GM12878 (cell line): ENCODE data around the gene CPEB1.

Experiments
- CBX5 ChIP-seq: sonication (generic); IDR thresholded peaks from 2 replicates; pipeline ENCODE4 v1.6.1; 2016; ENCODE audit warnings: low read depth, moderate library complexity, mild to moderate bottlenecking, inconsistent platforms
- CREB1 ChIP-seq: IDR thresholded peaks from 2 replicates; pipeline ENCODE4 v1.6.1; 2012; ENCODE audit warnings: low read depth, mild to moderate bottlenecking, inconsistent platforms
- EP300 ChIP-seq, 2 experiments: fragments of 150-350 bp in 1 of 2; IDR thresholded peaks; 2 replicates each; pipeline ENCODE4 v1.6.1; 2011 to 2012; ENCODE audit warnings: low read depth in 2 of 2, low read length in 2 of 2, borderline replicate concordance in 1 of 2, improper control_type of control experiment in 1 of 2, inconsistent platforms in 1 of 2; ENCODE audit not compliant: control insufficient read depth in 1 of 2
- MXI1 ChIP-seq: fragments of 150-350 bp; IDR thresholded peaks from 2 replicates; pipeline ENCODE4 v1.6.1; 2011; ENCODE audit warnings: low read depth, mild to moderate bottlenecking, inconsistent platforms, low read length, improper control_type of control experiment
- NRF1 ChIP-seq: conservative IDR thresholded peaks from 2 replicates; pipeline ENCODE4 v1.6.1; 2011; ENCODE audit warnings: mild to moderate bottlenecking, low read depth, low read length, improper control_type of control experiment
- PAX8 ChIP-seq: fragments of 450-650 bp; IDR thresholded peaks from 2 replicates; pipeline ENCODE4 v1.6.1; 2017; ENCODE audit warnings: mild to moderate bottlenecking, moderate library complexity
- POLR2A ChIP-seq: IDR thresholded peaks from 2 replicates; pipeline ENCODE4 v1.6.1; 2011; ENCODE audit warnings: low read depth, mild to moderate bottlenecking, low read length
- POLR2AphosphoS5 ChIP-seq: IDR thresholded peaks from 2 replicates; pipeline ENCODE4 v1.6.1; 2011; ENCODE audit warnings: mild to moderate bottlenecking, low read length, inconsistent platforms
- SMARCA5 ChIP-seq: fragments of 450-650 bp; IDR thresholded peaks from 2 replicates; pipeline ENCODE4 v1.6.1; 2017; ENCODE audit warnings: mild to moderate bottlenecking
- SPI1 ChIP-seq: IDR thresholded peaks from 2 replicates; pipeline ENCODE4 v1.6.1; 2011; ENCODE audit warnings: low read depth, mild to moderate bottlenecking, low read length, moderate library complexity, borderline replicate concordance; ENCODE audit not compliant: insufficient read depth
- YY1 ChIP-seq: IDR thresholded peaks from 2 replicates; pipeline ENCODE4 v1.6.1; 2011; ENCODE audit warnings: low read depth, mild to moderate bottlenecking, low read length
- ZNF274 ChIP-seq: IDR thresholded peaks from one replicate; pipeline ENCODE4 v1.8.0; 2011; ENCODE audit not compliant: insufficient read length, insufficient read depth
- TF ChIP-seq, protein P1 (sequence below): IDR thresholded peaks from 2 replicates; pipeline ENCODE4 v1.6.1; 2012; ENCODE audit warnings: low read depth, low read length, improper control_type of control experiment

DNA sequence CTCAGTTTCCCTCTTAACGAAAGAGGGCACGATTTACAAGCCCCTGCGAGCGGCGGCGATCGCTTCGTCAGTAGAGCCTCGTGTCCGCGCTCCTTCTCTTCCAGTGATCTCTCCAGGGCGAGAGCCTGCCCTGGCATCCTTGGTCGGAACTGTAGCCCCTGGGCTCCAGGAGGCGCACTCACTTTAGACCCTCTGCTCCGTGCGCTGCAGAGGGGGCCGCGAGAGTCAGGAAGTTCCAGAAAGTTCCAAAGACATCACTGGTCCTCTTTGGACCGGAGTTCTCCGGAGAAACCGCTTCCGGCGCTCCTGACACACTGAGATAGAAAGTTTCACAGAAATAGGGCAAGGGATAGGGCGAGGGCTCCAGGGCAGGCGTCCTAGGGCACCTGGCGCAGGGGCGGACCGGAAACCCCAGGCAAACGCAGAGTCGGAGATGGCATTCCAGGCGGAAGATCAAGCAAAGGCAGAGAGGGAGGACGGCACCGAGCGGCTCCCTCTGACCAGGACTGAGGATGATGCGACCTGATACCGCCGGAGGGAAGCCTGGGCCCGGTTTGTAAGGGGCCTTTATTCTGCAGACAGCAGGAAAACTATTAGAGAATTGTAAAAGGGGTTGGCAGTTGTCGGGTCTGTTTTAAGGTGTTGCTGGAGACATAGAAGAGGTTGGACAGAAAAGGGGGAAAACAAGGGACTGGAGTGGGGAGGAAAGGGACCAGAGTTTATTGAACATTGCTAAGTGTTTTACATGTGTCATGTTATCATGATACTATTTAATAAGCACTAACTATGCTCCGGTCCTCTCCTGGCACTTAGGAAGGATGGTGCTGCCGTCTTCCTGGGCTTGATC, 1.3 kb upstream of the CPEB1 start:
- TF ChIP-seq CREB1 (no peak), POLR2AphosphoS5 (no peak), CBX5 (no peak), SMARCA5 (no peak), YY1 (no peak), ZNF274 (no peak), POLR2A (no peak), NRF1 (no peak), SPI1 (no peak), PAX8 (no peak), MXI1 (no peak), EP300 (IDR thresholded peaks at IDR 0.05; ENCODE audit: borderline replicate concordance in 1 of 2, control insufficient read depth in 1 of 2, low read depth in 2 of 2, low read length in 2 of 2) (no peak)
- TF ChIP-seq, protein P1, sequence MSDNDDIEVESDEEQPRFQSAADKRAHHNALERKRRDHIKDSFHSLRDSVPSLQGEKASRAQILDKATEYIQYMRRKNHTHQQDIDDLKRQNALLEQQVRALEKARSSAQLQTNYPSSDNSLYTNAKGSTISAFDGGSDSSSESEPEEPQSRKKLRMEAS = no peak
